ENCODE data around the gene CES3. TPM values are rescaled to one million over a fixed set of nuclear protein-coding genes. Genes with fewer than 3 reads are reported as not detected.

The CES3 gene
- total and polyA plus RNA-seq, 2 donors (not counting 3 experiments of a cell fraction or from before 2014, with no cell fraction given) = 0.10 TPM; not detected in 1

DNA sequence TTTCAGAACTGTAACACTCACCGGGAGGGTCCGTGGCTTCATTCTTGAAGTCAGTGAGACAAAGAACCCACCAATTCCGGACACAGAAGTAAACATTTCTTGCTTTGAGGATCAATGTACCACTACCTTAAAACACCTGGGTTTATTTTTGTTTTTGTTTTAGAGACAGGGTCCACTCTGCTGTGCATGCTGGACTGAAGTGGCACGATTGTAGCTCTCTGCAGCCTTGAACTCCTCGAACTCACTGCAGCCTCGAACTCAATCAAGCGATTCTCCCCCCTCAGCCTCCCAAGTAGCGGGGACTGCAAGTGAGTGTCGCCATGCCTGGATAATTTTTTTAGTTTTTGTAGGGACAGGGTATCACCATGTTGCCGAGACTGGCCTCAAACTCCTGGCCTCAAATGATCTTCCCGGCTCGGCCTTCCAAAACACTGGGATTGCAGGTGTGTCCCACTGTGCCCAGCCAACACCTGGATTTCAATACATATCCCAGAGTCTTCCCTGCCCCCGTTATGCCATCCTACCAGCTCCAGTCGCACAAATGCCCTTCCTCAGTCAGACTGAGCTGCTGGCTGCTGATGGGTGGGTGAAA, 14.3 kb downstream of the CES3 start:
- H3K4me3 ChIP-seq (replicated peaks in 1 of 3; ENCODE audit: insufficient read depth in 1 of 3, low read depth in 1 of 3, low read length in 3 of 3) = no peak overlapping the region
- H3K9me3 ChIP-seq (replicated peaks; ENCODE audit: control insufficient read depth, insufficient read depth, low read length) = no peaks in the 10 kb centered on the region
- BruUV-seq (replicated peaks) = no TSS peak
- H3K36me3 ChIP-seq (ENCODE audit: control insufficient read depth in 2 of 2, extremely low read depth in 1 of 2, insufficient read depth in 2 of 2, low read length in 2 of 2) = no peaks in the 10 kb centered on the region
- no peak overlapping the region for H3K4me2 ChIP-seq (ENCODE audit: insufficient read depth, low read length)
- CTCF ChIA-PET = interaction anchor here (0.6 to 4.8 kb wide), 15 partner anchors 9 to 323 kb away, joined by 3 to 58 read pairs (median 4); partner anchors contain the start of genes FBXL8, NOL3 and TRADD
- POLR2A ChIA-PET = no interaction called here
- FAIRE-seq = no peak
- peaks cover 0 to 3% of the 10 kb centered on the region in 2 experiments for H3K27me3 ChIP-seq (ENCODE audit: control insufficient read depth in 2 of 2, insufficient read depth in 2 of 2, low read length in 2 of 2)
- TF ChIP-seq FOS (IDR thresholded peaks at IDR 0.05; ENCODE audit: borderline replicate concordance, insufficient read depth, low read length) (no peak), POLR2AphosphoS5 (IDR thresholded peaks at IDR 0.05; ENCODE audit: insufficient read depth, low read depth, low read length) (no peak), JUN (IDR thresholded peaks at IDR 0.05; ENCODE audit: borderline replicate concordance, insufficient read depth, insufficient read length, low read depth) (no peak), MYC (IDR thresholded peaks at IDR 0.05; ENCODE audit: low read depth, low read length) (no peak)
- TF ChIP-seq, protein P1, sequence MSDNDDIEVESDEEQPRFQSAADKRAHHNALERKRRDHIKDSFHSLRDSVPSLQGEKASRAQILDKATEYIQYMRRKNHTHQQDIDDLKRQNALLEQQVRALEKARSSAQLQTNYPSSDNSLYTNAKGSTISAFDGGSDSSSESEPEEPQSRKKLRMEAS (IDR thresholded peaks at IDR 0.05; ENCODE audit: insufficient read depth, insufficient read length) = no peak
- no peak overlapping the region for H3K9ac ChIP-seq (replicated peaks; ENCODE audit: extremely low read depth, insufficient read depth, low read length)
- no peak overlapping the region for H3K27ac ChIP-seq (ENCODE audit: insufficient read depth, low read depth, low read length)
- intact Hi-C loops (cut with micrococcal nuclease) (loop anchor here (5.0 kb wide), 1 partner anchor 37 kb away; no protein-coding TSS in a partner anchor), dilution Hi-C loops (cut with MboI; ENCODE audit: extremely low pct_ligation_motif_present, low sequenced_read_pairs) (no loop called here)
- H4K20me1 ChIP-seq (replicated peaks; ENCODE audit: control insufficient read depth, extremely low read depth, insufficient read depth, low read length) = no peaks in the 10 kb centered on the region
- no peaks in the 10 kb centered on the region for H3K4me1 ChIP-seq (ENCODE audit: control insufficient read depth, extremely low read depth, insufficient read depth, low read length)
- no peak for DNase-seq (ENCODE audit: low read depth, low spot score)
- no peaks in the 10 kb centered on the region for H3K9me1 ChIP-seq (replicated peaks; ENCODE audit: control insufficient read depth, extremely low read depth, insufficient read depth, low read length)
- H3K79me2 ChIP-seq (ENCODE audit: control insufficient read depth, insufficient read depth, low read length) = no peaks in the 10 kb centered on the region
- H2AFZ ChIP-seq (ENCODE audit: low read depth, low read length) = no peak overlapping the region

DNA sequence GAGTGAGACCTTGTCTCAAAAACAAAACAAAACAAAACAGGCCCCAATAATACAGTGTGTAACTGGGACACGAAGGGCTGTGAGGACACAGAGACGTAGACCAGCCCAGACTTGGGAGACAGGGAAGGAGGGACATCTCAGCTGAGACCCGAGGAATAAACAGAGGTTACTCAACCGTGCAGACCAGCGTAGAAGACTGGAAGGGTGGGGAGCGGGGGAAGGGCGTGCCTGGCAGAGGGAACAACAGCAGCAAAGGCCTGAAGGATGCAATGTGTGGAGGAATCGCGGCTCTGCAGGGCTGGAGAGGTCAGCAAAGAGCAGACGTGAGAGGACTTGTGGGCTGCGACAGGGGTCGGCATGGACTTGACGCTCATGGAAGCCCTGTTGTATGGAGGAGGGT, 15.7 kb downstream of the CES3 start:
- no peaks in the 10 kb centered on the region for H4K20me1 ChIP-seq (replicated peaks; ENCODE audit: control insufficient read depth, extremely low read depth, insufficient read depth, low read length)
- no peaks in the 10 kb centered on the region for H3K27me3 ChIP-seq (ENCODE audit: control insufficient read depth in 2 of 2, insufficient read depth in 2 of 2, low read length in 2 of 2)
- H3K79me2 ChIP-seq (ENCODE audit: control insufficient read depth, insufficient read depth, low read length) = no peaks in the 10 kb centered on the region
- no peaks in the 10 kb centered on the region for H3K9me1 ChIP-seq (replicated peaks; ENCODE audit: control insufficient read depth, extremely low read depth, insufficient read depth, low read length)
- no peak overlapping the region for H3K9ac ChIP-seq (replicated peaks; ENCODE audit: extremely low read depth, insufficient read depth, low read length)
- no peak overlapping the region for H2AFZ ChIP-seq (ENCODE audit: low read depth, low read length)
- no peaks in the 10 kb centered on the region for H3K9me3 ChIP-seq (replicated peaks; ENCODE audit: control insufficient read depth, insufficient read depth, low read length)
- no peak overlapping the region for H3K4me2 ChIP-seq (ENCODE audit: insufficient read depth, low read length)
- TF ChIP-seq MYC (IDR thresholded peaks at IDR 0.05; ENCODE audit: low read depth, low read length) = no peak
- TF ChIP-seq, protein P1 (IDR thresholded peaks at IDR 0.05; ENCODE audit: insufficient read depth, insufficient read length) = no peak
- no peak for FAIRE-seq
- no peak for DNase-seq (ENCODE audit: low read depth, low spot score)
- H3K4me1 ChIP-seq (ENCODE audit: control insufficient read depth, extremely low read depth, insufficient read depth, low read length) = no peaks in the 10 kb centered on the region
- intact Hi-C loops (cut with micrococcal nuclease) = loop anchor here (1.0 to 5.0 kb wide), 4 partner anchors 36 to 209 kb away; partner anchors contain the start of genes FBXL8 and TRADD
- H3K4me3 ChIP-seq (replicated peaks in 1 of 3; ENCODE audit: insufficient read depth in 1 of 3, low read depth in 1 of 3, low read length in 3 of 3) = no peak overlapping the region
- dilution Hi-C loops (cut with MboI; ENCODE audit: extremely low pct_ligation_motif_present, low sequenced_read_pairs) = no loop called here
- BruUV-seq (replicated peaks) = no TSS peak
- H3K27ac ChIP-seq (ENCODE audit: insufficient read depth, low read depth, low read length) = no peak overlapping the region
- ChIA-PET CTCF (interaction anchor here (1.0 to 4.8 kb wide), 7 partner anchors 19 to 222 kb away, joined by 3 to 58 read pairs (median 4); partner anchors contain the start of gene NOL3), POLR2A (no interaction called here)
- no peaks in the 10 kb centered on the region for H3K36me3 ChIP-seq (ENCODE audit: control insufficient read depth in 2 of 2, extremely low read depth in 1 of 2, insufficient read depth in 2 of 2, low read length in 2 of 2)

Measured in endothelial cell of umbilical vein (primary cell).